Urothelium cell line (cell line): ENCODE data around the gene WARS2.

Experiments
- DNase-seq: peaks from one replicate; pipeline ENCODE4 v3.0.0; 2011; ENCODE audit warnings: low spot score, mixed read lengths
- FAIRE-seq: peaks from 2 replicates; lab custom pipeline; 2011; peaks lifted over from hg19 to GRCh38; lab: Jason Lieb, UNC

WARS2 gene

DNA sequence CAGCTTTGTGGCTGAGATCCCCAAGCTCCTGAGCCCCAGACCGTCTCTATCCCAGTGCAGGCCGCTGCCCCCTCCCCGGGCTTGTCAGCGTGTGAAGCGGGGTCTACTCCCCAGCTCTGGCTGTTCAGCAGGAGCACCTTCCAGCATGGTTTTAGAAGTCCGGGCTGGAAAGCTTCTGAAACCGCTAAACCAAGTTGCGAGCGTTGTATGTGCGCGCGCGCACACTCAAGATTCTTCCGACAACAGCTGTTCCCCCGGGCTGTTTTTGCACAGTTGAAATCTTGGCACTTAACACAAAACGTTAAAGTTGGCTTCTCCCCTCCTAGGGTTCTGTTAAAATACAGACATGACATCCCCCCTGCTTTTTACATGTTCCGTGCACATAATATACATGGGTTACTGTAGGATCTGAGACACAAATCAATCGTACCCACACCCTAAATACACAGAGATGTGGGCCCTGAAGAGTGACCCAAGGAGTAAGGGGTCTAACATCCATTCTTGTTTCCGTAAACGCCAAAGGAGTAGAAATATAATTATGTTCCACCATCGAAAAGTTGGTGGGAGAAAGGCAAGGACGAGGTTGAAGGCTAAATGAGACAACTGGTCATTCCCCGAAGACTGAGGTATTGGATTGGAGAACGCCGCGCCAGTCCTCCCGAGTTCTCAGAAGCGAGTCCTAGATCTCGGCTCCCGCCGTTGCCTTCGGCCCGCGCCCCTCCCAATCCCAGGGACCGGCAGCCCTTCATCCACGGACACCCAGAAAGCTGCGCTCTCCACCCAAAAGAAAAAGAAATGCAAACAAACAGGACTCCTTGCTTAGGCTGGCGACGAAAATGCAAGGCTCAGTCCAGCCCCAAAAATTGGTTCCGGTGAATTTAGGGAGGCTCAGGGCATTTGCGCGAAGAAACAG is 153.6 kb downstream of the WARS2 start:
- DNase-seq (peak; percentile 52), FAIRE-seq (no peak)

DNA sequence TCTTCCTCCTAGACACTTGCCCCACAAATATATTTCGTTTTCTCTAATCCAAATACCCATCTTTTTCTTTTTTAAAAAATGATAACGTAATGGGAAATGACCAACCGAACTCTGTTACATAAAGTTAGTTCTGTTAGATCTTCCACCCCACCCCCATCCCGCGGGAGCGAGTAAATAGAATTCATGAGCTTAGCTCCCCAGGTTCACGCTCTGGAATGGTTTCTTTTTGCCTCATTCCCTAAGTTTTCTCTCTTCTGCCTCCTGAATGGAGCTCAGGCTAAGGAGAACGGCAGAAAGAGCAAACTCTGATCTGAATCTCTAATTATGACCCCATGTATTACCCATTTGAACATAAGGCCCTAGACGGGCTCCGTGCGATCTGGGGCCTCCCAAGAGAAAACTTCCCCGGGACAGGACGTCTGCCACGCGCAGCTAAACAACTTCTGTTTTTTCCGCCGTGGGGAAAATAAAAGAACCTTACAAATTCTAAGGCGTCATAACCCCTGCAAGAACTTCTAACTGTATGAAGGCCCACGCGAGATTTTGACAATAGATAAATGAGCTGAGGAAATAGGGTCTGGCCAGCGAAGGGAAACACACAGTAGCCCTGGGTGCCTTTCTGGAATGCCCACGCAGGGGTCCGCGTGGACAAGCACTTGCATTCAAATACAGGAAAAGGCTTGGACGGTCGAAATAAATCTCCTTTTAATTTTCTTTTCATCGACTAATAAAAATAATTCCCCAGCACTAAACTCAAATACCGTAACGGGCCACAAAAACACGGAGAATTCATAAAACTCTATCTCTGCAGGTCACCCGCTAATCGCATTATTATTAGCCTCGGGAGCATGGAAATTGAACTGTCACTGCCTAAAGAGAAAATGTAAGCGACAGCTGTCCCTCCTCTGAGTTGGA is 154.6 kb downstream of the WARS2 start:
- FAIRE-seq (no peak), DNase-seq (no peak)

DNA sequence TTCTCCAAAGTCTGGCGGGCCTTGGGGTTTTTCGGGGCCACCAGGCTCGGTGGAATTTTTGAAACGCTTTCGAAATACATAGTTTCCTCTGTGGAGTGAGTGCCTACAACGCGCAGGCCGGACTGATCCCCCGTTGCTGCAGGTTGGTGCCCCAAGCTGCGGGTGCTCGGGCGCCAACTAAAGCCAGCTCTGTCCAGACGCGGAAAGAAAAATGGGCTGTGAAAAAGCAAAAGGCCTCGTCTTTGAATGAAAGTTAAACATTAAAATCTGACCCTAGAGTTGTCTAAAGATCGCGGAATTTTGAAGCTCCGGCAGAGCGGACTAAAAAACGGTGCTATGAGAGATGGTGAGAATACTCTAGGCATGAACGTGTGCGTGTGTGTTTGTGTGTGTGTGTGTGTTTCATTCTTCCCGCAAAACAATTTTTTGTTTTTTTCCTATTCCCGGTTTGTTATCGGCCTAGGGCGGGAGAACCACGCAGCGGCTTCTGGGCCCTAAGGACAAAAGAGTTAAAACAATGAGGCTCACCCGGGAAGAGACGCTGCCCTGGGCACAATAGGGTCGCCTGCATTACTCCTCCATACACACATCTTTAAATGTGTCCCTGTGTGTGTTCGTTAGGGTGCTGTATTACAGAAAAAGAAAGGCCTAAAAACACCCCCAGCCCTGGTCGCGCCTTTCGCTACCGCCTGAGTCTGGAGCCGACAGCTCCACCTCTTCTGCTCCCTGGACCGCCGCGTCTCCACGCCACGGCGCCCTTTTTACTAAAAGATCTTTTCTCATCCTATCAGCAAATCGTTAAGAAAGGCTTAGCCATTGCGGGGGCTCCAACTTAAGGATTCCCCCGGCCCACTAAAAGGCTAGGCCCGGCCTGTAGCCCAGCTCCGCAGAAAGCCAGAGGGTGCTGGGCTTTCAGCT is 155.5 kb downstream of the WARS2 start:
- FAIRE-seq (no peak), DNase-seq (no peak)

DNA sequence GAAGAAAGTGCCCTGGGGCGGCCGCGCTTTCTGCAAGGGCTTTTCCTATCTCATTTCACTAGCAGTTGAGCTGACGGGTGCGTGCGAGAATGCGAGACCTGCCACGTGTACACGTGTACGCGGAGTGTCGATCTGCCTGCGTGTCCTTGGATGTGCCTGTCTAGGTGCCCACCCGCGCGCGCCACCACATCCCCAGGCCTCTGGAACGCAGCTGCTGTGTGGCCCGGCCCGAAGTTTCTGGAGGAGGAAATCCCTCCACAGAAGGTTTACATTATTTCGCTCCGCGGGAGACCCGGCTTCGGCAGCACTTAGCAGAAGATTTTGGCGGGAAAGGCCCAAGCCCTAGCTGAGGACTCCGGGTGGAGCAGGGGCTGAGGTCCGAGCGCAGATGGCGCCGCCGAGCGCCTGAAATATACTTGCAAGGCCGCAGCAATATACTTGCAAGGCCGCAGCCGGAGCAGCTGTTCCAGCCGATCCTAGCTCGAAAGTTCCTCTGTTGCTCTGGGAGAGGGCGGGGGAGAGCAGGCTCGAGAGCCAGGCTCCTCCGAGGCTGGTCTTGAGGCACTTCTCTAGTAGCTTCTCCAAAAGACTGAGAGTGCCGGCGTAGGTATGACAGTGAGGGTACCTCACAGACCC is 156.2 kb downstream of the WARS2 start:
- FAIRE-seq, result no peak
- no peak for DNase-seq

DNA sequence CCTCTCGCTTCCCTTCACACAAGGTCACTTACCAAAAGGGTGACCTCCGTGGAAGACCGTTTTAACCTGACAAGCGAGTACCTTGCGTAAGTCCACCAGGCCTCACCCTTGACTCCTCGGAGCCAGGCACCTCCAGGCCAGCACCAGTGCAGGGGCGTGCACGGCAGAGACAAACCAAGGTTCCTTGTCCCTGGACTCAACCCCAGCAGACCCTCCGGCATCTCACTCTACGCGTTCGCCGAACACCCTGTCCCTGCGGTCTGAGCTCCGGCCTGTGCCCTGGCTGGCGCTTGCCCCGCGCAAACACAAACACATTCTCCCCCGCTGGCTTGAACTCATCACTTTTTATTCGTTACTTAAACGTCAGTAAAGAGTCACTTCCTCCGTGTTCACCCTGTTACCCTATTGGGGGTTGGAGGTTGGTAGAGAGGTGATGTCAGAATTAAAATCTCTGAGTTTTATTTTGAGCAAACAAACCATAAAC is 156.9 kb downstream of the WARS2 start:
- DNase-seq (no peak), FAIRE-seq (no peak)

DNA sequence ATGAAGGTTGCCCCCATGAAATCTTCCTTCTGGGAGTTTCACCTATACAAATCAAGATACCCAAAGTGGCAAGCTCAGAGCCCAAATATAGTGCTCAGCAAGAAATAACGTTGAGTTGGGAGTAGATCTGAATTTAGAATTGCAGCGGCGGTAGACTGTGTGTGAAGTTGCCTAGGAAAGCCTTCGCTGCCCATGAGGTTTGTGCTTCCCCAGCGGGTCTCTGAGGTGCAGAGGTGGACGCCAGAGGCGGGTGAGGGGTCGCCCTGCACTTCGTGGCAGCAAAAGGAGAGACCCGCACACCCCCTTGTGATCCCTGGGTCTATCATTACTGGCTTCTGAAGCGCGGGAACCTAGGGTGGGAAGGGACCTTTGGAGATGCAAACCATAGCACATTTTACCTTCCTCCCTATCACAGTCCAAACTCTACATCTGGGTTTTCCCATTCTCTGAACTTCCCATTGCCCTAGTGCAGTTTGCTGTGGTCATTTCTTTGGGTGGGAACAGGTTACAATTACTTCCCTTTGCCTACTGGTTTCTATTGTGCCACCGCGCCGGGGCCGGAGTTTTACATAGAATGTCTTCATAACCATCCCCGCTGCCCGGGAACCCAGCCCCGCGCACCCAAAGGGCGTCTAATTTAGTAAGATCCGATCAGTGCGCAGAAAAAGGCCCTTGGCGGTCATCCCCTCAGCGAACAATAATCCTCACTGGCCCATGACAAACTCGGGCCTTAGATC is 157.5 kb downstream of the WARS2 start:
- FAIRE-seq, result no peak
- no peak for DNase-seq

DNA sequence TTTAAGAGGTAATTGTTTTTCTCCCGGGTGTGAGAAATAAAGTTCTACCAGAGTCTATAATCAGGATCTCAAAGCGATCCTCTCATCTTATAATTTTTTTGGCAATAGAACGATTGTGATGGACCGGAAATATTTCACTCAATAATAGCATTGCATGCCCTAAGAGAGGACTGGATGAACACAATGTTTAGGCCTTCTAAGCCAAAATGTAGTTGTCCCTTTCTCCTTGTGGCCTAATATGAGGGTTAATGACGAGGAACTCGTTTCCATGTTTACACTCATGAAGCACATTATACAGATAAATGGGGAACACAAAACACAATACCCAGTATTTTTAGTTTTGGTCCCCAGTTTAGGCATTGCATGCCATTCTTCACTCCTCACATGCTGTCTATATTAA is 158.2 kb downstream of the WARS2 start:
- DNase-seq (no peak), FAIRE-seq (no peak)

DNA sequence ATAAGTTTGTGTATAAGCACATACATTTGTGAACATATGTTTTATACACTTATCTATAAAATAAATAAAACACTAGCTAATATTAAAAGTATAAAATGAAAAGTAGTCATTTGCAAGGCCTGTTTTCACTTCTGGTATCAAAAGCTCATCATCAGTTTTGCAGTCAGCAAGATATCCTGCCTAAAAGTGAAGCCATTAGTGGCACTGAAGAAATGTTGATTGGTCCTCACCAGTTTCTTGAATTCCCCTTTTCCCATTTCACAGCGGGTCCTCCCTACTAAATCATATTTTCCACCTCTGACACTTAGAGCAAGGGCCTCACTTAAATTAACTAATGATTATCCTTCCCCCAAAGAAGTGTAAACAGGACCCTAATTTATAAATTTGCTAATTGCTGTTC is 159.0 kb downstream of the WARS2 start:
- no peak for FAIRE-seq

More for the DNA sequence above, 159.0 kb downstream of the WARS2 start:
- DNase-seq, result no peak
